IPS-18c (cell line): ENCODE data around the gene GUK1.

ENCODE experiments used
- H3K4me3 ChIP-seq: 2 replicates; pipeline ENCODE4 v1.7.0; 2013; ENCODE audit warnings: low read depth, mild to moderate bottlenecking, low read length, moderate library complexity; ENCODE audit not compliant: insufficient read depth
- H3K9me3 ChIP-seq: one replicate; pipeline ENCODE4 v1.6.1; 2013; ENCODE audit warnings: mild to moderate bottlenecking, low read length, moderate library complexity; ENCODE audit not compliant: control insufficient read depth, insufficient read depth

GUK1 gene, protein sequence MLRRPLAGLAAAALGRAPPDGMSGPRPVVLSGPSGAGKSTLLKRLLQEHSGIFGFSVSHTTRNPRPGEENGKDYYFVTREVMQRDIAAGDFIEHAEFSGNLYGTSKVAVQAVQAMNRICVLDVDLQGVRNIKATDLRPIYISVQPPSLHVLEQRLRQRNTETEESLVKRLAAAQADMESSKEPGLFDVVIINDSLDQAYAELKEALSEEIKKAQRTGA

DNA sequence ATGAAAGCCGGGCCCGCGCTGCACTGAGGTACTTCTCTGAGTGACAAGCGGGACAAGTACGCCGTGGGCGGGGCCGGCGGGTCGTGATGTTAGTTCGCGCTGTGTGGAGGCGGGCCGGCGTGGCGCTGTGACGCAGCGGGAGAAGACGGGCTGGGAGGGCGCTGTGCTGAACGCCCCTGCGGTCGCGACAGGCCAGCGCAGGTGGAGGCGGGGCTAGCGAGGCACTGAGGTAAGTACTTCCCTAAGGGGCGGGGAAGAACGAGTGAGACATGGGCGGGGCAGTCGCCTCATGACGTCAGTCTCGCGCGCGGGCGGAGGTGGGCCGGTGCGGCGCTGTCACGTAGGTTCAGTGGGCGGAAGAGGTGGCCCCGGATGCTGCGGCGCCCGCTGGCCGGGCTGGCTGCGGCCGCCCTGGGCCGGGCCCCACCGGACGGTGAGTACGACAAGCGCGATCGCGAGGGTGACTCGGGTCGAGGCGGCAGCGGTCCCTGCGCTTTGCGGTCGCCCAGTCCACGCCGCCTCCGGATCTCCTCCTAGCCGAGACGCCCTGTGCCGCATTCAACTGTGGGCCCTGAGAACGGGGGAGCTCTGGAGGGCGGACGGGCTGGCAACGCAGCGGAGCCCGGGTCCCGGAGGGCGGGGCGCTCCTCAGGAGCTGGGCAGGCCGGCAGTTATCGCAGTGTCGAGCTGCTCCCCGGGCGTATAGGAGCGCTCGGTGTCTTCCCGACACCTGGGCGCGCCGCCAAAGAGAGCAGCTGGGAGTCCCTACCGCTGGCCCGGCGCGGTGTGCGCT, at the start of gene GUK1:
TSS of gene GUK1 (plus strand) at position 349 of the 793 bp plus-strand sequence. CDS start at position 373, 24 bp downstream.
- Histone ChIP-seq H3K9me3 (no peaks in the 10 kb centered on the region), H3K4me3 (peak within 1 kb of the TSS; percentile 93)

DNA sequence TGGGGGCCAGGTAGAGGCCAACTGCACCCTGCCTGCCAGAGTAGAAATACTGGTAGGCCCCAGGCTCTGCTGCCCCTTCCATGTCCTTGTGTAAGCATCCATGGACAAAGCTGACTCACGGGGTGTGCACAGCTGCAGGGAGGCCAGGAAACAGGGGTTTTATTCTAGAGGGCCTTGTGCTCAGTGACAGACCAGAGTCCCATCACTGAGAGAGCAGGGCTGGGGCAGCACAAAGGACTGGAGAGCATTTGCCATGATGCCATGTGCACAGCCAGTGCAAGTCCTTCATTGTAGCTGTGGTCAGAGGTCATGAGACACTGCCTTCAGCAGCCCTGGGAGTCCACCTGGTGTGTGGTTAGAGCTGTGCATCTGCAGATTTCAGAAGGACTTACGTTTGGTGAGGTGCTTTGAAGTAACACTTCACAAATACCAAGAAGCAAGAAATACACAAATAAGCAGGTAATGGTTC, 49.4 kb upstream of the GUK1 start:
- H3K9me3 ChIP-seq, result no peaks in the 10 kb centered on the region
- no peak overlapping the region for H3K4me3 ChIP-seq

DNA sequence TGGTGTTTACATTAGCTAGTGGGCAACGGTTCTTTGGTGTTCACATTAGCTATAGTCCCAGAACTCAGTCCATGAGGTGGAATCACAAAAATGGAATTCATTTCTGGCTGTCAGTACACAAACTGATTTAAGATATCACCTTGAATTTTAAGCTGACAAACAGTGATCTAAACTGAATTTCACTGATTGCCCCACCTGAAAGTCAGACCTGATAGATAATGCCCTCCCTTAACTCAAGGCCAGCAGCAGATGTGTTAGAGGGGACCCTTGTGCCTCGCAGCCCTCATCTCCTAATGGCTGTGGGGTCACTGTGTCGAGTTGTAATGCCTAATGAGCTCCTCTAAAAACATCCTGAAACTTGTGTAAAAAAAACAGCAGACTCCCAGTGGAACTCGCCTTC, 49.0 kb upstream of the GUK1 start:
- no peak overlapping the region for H3K4me3 ChIP-seq
- H3K9me3 ChIP-seq, result no peaks in the 10 kb centered on the region

DNA sequence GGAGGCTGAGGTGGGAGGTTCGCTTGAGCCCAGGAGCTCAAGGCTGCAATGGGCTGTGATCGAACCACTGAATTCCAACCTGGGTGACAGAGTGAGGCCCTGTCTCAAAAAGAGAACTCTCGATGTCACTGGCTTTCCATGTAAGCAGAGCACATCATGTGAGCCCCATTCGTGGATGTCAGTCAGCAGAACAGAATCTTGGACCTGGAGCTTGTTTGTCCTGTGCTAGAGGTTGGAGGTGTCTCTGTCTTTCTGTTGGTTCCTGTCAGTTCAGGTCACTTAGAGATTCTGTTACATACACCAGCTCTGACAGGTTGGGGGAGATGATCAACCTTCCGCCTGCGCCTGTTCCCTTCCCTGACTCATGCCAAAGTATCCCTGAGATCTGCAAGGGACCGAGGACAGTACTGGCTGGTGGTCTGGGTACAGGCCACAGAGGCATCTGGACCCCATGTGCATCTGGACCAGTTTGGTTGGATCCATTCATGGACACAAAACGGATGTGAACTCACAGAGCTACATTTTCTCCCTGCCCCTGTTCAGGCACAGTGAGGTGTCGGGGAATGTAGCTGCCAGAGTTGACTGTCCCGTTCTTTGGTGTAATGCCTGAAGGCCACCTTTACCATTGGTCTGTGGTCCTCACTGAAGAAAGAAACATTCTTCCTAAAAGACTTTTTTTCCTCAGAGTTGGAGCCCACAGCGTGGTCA, 47.6 kb upstream of the GUK1 start:
- H3K9me3 ChIP-seq, result no peaks in the 10 kb centered on the region
- H3K4me3 ChIP-seq, result no peak overlapping the region

DNA sequence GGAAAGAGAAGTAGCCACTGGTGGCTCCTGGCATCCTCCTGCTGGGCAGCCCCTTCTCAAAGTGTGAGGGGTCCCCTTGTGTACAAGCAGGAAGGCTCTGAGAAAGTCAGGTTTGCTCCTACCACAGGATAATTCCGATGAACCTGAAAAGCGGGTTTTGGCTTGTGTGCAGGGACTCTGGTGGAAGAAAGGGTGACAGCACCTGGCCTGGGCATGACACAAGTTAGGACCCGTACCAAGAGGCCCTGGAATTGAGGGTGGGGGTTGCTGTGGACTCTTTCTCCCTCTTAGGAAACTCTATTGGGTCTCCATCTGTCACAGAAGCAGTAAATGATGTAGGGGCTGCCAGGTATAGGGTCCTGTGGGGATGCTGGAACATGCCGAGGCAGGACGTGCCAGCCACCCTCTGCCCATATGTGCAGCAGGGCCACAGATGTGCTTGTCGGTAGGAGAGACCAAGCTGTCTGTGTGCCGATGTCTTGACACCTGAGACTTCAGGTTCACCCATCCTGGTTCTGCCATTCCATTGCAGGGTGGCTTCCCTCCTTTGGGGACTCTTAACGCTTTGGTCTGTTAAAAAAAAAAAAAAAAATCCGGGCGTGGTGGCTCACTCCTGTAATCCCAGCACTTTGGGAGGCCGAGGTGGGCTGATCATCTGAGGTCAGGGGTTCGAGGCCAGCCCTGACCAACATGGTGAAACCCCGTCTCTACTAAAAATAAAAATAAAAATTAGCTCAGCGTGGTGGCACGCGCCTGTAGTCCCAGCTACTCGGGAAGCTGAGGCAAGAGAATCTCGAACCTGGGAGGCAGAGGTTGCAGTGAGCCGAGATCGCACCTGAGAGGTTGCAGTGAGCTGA, 46.8 kb upstream of the GUK1 start:
- no peaks in the 10 kb centered on the region for H3K9me3 ChIP-seq
- H3K4me3 ChIP-seq, result no peak overlapping the region

DNA sequence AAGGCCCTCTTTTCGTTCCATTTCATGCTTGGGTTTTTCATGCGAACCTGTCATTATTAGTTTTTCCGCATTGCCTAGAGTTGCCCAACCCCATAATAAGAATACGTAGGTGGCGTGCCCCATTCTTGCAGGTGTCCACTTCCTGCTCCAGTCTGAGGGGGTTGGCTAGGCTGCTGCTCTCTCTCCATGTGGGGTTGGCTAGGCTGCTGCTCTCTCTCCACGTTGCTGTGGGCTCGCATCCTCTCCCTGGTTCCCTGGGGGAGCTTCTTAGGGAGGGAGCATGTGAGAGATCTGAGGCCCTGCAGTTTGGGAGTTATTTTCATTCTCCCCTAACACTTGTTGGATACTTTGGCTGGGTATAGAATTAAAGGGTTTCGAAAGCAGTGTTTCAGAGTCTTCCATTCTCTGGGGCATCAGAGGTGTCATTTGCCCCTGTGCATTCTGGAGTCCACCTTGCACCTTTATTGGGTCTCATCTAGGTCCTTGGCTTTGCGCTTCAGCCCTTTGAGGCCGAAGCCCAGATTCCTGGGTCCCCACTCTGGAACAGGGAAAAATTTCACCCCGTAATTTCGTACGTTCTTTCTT, 45.6 kb upstream of the GUK1 start:
- Histone ChIP-seq H3K9me3 (no peaks in the 10 kb centered on the region), H3K4me3 (no peak overlapping the region)

DNA sequence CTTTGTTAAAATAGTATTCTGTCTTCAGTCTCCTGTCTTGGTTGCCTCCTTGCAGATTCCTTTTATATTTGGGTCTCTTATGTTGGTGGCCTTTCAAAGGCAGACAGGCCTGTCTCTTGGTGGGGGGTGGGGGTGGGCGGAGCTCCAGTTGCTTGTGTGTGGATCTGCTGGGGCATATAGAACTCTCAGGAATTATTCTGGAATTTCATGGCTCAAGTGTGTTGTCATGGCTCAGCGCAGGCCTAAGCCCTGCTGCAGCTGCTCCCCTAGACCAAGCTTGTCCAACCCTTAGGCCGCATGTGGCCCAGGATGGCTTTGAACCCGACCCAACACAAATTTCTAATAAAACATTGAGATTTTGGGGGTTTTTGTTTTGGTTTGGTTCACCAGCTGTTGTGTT, 44.9 kb upstream of the GUK1 start:
- no peak overlapping the region for H3K4me3 ChIP-seq
- no peaks in the 10 kb centered on the region for H3K9me3 ChIP-seq

DNA sequence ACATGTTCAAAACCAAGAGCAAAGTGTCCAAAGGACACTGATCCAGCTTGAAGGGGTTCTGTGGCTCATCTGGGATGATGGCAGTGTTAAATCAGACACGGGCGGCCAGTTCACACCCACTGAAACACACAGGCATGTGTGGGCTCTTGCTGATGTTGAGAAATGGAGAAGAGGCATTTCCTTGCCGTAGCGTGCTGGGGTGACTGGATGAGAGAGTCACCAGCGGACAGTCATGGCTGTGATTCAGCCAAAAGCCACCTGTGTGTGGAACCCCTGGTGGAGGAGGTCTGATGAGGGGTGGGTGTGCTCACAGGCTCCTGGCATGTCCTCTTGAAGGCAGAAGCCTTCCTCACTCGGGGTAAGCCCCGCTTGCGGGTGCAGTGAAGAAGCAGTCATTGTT, 44.1 kb upstream of the GUK1 start:
- Histone ChIP-seq H3K9me3 (no peaks in the 10 kb centered on the region), H3K4me3 (no peak overlapping the region)

DNA sequence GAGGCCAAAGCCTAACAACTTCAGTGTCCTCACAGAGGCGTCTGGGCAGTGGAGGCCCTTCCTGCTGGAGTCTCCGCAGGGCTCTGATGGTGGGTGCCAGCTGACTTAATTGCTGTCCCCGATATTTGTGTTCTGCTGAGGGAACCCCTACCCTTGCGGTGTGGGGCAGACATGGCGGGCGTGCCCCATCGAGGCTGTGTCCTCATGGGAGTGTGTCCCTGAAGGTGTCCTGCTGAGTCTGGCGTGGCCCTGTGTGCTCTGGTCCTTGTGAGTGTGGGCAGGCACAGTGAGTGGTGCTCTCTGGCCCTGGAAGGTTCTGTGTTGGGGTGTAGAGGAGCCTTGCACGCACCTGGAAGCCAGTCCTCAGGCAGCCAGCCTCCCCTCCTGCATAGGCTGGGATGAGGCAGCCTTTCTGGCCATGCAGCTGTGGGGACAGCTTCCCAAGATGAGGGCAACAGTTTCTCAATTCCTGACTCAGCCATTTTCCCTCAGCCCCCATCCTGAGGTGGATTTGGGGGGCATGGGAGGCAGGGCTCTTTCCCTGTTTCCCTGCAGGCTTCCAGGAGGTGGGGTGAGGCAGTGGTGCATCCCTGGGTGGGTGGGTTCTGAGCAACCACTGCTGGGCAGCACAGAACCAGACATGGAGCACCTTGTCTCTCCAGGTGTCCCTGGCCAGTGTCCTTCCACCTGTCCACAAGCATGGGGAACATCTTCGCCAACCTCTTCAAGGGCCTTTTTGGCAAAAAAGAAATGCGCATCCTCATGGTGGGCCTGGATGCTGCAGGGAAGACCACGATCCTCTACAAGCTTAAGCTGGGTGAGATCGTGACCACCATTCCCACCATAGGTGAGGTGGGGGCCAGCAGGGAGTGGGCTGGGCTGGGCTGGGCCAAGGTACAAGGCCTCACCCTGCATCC, 43.4 kb upstream of the GUK1 start:
- H3K9me3 ChIP-seq, result no peaks in the 10 kb centered on the region

DNA sequence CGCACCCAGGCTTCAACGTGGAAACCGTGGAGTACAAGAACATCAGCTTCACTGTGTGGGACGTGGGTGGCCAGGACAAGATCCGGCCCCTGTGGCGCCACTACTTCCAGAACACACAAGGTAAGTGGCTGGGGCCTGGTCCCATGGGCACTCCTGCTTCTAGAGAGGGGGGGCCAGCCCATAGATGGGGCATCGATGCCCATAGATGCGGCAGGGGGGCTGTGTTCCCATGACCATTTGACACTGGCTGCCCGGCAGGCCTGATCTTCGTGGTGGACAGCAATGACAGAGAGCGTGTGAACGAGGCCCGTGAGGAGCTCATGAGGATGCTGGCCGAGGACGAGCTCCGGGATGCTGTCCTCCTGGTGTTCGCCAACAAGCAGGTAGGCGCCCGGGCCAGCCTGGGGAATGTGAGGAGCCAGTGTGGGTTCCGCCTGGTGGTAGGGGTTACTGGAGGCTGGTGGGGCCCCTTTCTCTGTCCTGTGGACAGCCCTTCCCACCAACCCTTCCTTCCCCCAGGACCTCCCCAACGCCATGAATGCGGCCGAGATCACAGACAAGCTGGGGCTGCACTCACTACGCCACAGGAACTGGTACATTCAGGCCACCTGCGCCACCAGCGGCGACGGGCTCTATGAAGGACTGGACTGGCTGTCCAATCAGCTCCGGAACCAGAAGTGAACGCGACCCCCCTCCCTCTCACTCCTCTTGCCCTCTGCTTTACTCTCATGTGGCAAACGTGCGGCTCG, 42.6 kb upstream of the GUK1 start:
- H3K9me3 ChIP-seq, result no peaks in the 10 kb centered on the region
- no peak overlapping the region for H3K4me3 ChIP-seq

More for the DNA sequence above, 43.4 kb upstream of the GUK1 start:
- H3K4me3 ChIP-seq, result no peak overlapping the region

DNA sequence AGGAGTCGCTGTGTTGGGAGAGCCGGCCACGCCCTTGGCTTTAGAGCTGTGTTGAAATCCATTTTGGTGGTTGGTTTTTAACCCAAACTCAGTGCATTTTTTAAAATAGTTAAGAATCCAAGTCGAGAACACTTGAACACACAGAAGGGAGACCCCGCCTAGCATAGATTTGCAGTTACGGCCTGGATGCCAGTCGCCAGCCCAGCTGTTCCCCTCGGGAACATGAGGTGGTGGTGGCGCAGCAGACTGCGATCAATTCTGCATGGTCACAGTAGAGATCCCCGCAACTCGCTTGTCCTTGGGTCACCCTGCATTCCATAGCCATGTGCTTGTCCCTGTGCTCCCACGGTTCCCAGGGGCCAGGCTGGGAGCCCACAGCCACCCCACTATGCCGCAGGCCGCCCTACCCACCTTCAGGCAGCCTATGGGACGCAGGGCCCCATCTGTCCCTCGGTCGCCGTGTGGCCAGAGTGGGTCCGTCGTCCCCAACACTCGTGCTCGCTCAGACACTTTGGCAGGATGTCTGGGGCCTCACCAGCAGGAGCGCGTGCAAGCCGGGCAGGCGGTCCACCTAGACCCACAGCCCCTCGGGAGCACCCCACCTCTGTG, 41.7 kb upstream of the GUK1 start:
- Histone ChIP-seq H3K9me3 (no peaks in the 10 kb centered on the region), H3K4me3 (no peak overlapping the region)

DNA sequence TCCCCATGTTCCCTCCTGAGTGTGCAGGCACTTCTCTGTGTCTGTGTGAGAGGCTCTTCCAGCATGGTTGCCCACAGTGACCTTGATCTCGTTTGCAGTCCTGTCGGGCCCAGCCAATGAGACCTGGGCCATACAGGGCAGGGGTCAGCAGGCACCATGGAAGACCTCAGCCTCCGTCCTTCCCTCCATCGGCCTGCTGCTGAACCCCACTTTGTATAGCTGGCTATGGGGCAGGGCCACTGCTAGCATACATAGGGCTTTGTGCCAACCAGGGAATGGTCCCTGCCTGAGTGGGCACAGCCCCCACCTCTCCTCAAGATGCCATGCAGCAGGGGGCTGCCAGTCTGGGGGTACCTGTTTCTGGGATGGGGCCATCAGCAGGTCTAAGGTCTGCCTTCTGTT, 40.7 kb upstream of the GUK1 start:
- H3K4me3 ChIP-seq, result no peak overlapping the region
- no peaks in the 10 kb centered on the region for H3K9me3 ChIP-seq

DNA sequence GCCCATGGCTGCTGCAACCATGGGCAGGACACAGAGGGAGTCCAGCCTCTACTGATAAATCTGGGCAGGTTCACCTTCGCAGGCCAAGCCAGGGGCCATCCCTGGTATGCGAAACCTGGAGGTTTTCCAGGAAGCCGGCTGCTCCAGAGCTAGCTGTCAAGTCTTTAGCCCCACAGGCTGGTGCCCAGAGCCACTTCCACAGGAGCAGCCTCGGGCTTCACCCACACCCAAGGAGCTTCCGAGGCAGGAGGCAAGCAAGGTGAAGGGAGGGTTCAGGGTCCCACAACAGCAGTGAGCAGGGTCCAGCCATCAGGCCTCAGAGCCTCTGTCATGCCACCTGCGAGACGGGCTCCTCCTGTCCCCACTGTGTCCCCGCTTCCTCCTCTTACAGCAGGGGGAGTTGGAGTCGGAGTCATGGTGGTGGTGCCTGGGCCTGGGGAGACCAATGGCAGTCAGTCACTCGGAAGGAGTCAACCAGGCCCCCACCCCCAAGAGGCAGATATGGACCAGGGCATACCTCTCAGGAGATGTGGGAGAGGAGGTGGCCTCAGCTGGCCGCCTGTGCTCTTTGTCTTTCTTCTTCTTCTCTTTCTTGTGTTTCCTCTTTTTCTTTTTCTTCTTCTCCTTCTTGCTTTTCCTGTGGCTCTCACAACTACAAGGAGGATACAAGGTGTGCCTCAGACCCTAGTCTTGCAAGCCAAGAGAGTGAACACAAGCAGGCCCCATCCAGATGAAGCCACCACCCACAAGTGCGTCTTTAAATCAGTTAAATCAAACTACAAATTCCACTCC, 39.1 kb upstream of the GUK1 start:
- Histone ChIP-seq H3K4me3 (peak overlapping the region; percentile 90), H3K9me3 (no peaks in the 10 kb centered on the region)

DNA sequence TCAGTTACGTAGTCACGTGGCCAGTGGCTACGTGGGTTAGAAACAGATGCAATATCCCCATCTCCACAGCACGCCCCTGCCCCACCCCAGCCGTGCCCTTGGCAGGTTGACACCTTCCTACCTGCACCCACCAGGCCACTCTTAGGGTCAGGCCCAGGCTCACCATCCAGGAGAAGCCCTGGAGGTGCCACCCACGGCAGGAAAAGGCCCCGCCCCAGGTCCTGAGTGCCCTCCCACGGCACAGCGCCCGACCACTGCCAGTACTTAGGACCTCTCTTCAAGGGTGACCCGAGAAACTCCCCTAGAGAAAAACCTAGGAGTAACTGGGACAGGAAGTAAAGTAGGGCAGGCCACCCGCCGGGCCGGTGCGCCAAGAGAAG, 38.5 kb upstream of the GUK1 start:
- Histone ChIP-seq H3K9me3 (no peaks in the 10 kb centered on the region), H3K4me3 (peak overlapping the region; percentile 90)
